Tibial artery (tissue), 4 donors: Measurements from ENCODE around the gene SRI.

ENCODE experiments used
- DNase-seq, 2 donors: peaks; one replicate each; pipeline ENCODE4 v3.0.0-alpha.2; 2019
- H3K27ac ChIP-seq, 2 donors: fragments of 200-600 bp; sonication (generic) in 1 of 2; 1 replicate in 1 of 2; 2 replicates in 1 of 2; pipeline ENCODE4 v1.5.1; 2018 to 2019; ENCODE audit warnings: mild to moderate bottlenecking in 1 of 2
- H3K27me3 ChIP-seq, 2 donors: fragments of 200-600 bp; sonication (generic) in 1 of 2; one replicate each; pipeline versions ENCODE4 v1.5.1 to v1.6.0; 2016 to 2019
- H3K36me3 ChIP-seq, 3 donors: fragments of 200-600 bp; sonication (generic) in 2 of 3; one replicate each; pipeline ENCODE4 v1.5.1; 2016 to 2019; ENCODE audit warnings: mild to moderate bottlenecking in 2 of 3
- H3K4me1 ChIP-seq, 4 donors: fragments of 200-600 bp; sonication (generic) in 2 of 4; 1 replicate in 3 of 4; 2 replicates in 1 of 4; pipeline ENCODE4 v1.5.1; 2016 to 2019
- H3K4me3 ChIP-seq, 2 donors: fragments of 200-600 bp; sonication (generic) in 1 of 2; 1 replicate in 1 of 2; 2 replicates in 1 of 2; pipeline ENCODE4 v1.5.1; 2018 to 2019; ENCODE audit warnings: mild to moderate bottlenecking in 2 of 2
- H3K9me3 ChIP-seq, 3 donors: fragments of 200-600 bp; sonication (generic) in 1 of 3; one replicate each; pipeline ENCODE4 v1.5.1; 2016 to 2019
- intact Hi-C: fragments of 100-400 bp; cut with DNase I; formaldehyde crosslinking; loops from one replicate; pipeline ENCODE4 v1.15.0; 2023; ENCODE audit warnings: low total_unique reads
- TF ChIP-seq, protein P1 (sequence below), 2 experiments: fragments of 200-600 bp in 1 of 2; fragments of 450-650 bp in 1 of 2; IDR thresholded peaks; one replicate each; pipeline ENCODE4 v1.5.1; 2017 to 2019; ENCODE audit warnings: antibody characterized with exemption in 2 of 2, mild to moderate bottlenecking in 1 of 2, moderate library complexity in 1 of 2

Gene SRI

DNA sequence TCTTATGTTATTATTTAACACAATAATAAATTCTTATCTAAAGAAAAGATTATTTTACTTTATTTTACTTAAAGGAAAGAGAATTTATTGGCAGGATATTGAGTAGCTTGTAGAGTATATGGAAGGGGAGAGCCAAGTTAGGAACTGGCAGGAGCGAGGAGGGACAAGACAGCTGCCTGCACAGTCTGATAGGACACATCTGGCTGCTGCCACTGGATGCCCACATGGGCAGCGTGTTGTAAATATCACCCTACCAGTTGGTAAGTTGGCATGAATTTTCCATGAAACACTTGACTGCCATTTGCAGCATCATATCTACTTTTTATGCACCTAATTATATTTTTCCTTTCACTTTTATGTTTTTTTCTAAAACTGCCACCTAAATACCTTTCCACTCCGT, 19.6 kb downstream of the SRI start:
- H3K36me3 ChIP-seq: peaks cover 14 to 37% (median 25%) of the 10 kb centered on the region in 3 donors
- H3K4me1 ChIP-seq: no peaks in the 10 kb centered on the region
- TF ChIP-seq, protein P1, sequence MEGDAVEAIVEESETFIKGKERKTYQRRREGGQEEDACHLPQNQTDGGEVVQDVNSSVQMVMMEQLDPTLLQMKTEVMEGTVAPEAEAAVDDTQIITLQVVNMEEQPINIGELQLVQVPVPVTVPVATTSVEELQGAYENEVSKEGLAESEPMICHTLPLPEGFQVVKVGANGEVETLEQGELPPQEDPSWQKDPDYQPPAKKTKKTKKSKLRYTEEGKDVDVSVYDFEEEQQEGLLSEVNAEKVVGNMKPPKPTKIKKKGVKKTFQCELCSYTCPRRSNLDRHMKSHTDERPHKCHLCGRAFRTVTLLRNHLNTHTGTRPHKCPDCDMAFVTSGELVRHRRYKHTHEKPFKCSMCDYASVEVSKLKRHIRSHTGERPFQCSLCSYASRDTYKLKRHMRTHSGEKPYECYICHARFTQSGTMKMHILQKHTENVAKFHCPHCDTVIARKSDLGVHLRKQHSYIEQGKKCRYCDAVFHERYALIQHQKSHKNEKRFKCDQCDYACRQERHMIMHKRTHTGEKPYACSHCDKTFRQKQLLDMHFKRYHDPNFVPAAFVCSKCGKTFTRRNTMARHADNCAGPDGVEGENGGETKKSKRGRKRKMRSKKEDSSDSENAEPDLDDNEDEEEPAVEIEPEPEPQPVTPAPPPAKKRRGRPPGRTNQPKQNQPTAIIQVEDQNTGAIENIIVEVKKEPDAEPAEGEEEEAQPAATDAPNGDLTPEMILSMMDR (IDR thresholded peaks at IDR 0.05): no peak
- H3K9me3 ChIP-seq: no peaks in the 10 kb centered on the region
- H3K4me3 ChIP-seq: no peak overlapping the region
- no peak for DNase-seq
- intact Hi-C loops: no loop called here
- no peak overlapping the region for H3K27ac ChIP-seq
- H3K27me3 ChIP-seq: no peaks in the 10 kb centered on the region

DNA sequence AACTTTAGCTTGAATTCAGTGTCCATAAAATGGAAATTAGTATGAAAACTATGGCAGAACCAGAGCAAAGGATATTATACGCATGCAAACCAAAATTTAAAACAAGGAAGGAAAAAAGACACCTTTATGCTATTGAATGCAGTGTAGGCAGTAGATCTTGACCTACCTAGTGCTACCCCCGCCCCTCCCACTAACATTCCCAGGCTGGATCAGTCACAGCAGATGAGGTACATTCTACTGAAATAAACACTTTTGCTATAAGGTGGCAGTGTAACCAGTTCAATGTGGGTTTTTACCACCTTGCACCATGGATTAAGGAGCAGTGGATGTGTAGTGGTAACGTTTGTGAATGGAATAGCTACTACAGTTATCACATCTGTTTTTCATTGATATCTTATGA, 27.9 kb downstream of the SRI start:
- Histone ChIP-seq H3K36me3 (no peaks in the 10 kb centered on the region), H3K27ac (no peak overlapping the region), H3K9me3 (no peaks in the 10 kb centered on the region), H3K4me1 (no peaks in the 10 kb centered on the region), H3K4me3 (no peak overlapping the region), H3K27me3 (no peaks in the 10 kb centered on the region)
- intact Hi-C loops: no loop called here
- no peak for DNase-seq
- TF ChIP-seq, protein P1 (IDR thresholded peaks at IDR 0.05): no peak

DNA sequence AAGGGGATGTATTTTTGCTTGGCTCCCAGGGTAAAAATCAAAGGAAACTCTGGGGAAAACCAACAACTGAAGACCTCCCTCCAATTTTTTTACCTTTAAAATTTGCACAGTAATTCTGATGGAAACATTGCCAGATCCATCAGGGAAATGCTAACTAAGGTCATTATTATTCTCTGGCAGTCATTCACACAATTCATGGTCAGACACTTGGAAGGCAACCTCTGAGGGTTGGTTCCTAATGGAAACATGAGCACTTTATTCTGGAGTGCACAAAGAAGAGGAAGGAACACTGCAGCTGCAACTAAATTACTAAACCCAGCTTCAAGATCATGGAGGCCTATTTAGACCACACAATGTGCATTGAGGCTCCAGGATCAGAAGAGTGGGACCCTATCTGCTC, 34.2 kb downstream of the SRI start:
- Histone ChIP-seq H3K4me3 (no peak overlapping the region), H3K27me3 (no peaks in the 10 kb centered on the region), H3K27ac (no peak overlapping the region), H3K4me1 (peaks cover 0 to 4% (median 0%) of the 10 kb centered on the region in 4 donors), H3K36me3 (no peaks in the 10 kb centered on the region), H3K9me3 (no peaks in the 10 kb centered on the region)
- TF ChIP-seq, protein P1 (IDR thresholded peaks at IDR 0.05): no peak
- DNase-seq: no peak
- intact Hi-C loops: no loop called here

DNA sequence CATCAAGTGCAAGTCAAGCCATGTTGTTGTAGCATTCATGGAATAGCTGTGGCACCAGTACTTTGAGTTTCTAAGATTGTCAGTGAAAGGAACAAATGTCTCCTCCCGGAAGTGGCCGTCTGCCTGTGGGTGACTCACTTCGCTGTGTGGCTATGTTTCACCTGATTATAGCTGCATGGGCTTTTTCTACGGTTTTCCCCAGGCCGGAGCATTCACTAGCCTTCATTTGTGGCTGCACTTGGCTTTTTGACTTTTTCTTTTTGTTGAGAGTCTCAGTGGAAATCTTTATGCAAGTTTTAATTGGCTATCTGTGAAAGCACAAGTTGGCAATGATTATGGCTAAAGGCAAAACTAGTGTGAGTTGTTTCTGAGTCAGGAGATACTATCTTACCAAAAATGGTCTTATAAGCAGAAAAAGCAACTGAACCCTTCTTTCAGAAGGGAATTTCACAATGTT, 35.0 kb downstream of the SRI start:
- DNase-seq: no peak
- H3K27ac ChIP-seq: no peak overlapping the region
- H3K4me3 ChIP-seq: no peak overlapping the region
- H3K9me3 ChIP-seq: no peaks in the 10 kb centered on the region
- intact Hi-C loops: no loop called here
- TF ChIP-seq, protein P1 (IDR thresholded peaks at IDR 0.05): no peak
- no peaks in the 10 kb centered on the region for H3K36me3 ChIP-seq
- peaks cover 0 to 4% (median 0%) of the 10 kb centered on the region in 4 donors for H3K4me1 ChIP-seq
- no peaks in the 10 kb centered on the region for H3K27me3 ChIP-seq

DNA sequence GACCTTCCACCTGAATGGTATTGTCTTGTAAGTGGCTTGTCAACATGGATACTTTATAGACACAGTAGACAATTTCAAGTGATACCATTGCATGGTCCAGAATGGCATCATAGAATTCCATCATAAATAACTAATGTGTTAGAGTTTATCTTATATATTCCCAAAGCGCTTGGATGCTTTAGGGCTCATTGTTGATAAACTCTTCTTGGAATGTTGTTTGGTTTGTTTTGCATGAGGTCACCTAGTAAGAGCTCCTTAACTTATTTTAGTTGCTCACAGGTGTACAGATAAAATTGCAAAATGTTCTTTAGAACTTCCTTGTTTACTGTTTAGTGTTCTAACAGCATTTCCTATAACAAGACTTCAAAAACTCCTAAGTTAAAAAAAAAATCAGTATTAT, 36.8 kb downstream of the SRI start:
- no peaks in the 10 kb centered on the region for H3K27me3 ChIP-seq
- H3K9me3 ChIP-seq: no peaks in the 10 kb centered on the region
- H3K27ac ChIP-seq: no peak overlapping the region
- H3K4me1 ChIP-seq: peaks cover 0 to 4% (median 0%) of the 10 kb centered on the region in 4 donors
- no peak for DNase-seq
- TF ChIP-seq, protein P1 (IDR thresholded peaks at IDR 0.05): no peak
- intact Hi-C loops: no loop called here
- no peaks in the 10 kb centered on the region for H3K36me3 ChIP-seq
- no peak overlapping the region for H3K4me3 ChIP-seq

DNA sequence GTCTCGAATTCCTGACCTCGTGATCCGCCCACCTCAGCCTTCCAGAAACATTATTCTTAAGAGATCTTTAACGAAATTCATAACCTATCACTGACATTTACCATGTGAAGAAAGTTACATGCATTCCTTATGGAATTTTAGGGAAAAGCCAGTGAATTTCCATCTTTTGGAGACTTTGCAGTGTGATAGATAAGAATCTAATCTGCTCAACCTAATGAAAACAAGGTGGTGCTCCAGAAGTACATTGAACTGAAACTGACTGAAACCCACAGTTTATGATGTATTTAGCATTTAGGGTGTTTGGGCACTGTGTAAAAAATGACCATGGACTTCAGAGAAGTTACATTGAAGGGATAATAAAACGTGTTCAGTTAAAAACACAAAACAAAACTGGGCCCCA, 43.6 kb downstream of the SRI start:
- Histone ChIP-seq H3K27me3 (no peaks in the 10 kb centered on the region), H3K4me3 (no peak overlapping the region), H3K36me3 (no peaks in the 10 kb centered on the region), H3K4me1 (no peaks in the 10 kb centered on the region), H3K27ac (no peak overlapping the region), H3K9me3 (no peaks in the 10 kb centered on the region)
- intact Hi-C loops: no loop called here
- TF ChIP-seq, protein P1 (IDR thresholded peaks at IDR 0.05): no peak
- no peak for DNase-seq
